ENCODE data around the gene ZMYND8. TPM values are rescaled to one million over a fixed set of nuclear protein-coding genes. Genes with fewer than 3 reads are reported as not detected.

Gene ZMYND8
- total and polyA plus RNA-seq, 10 of the 15 experiments (the other 5 are each of a cell fraction or from before 2014, with no cell fraction given) = 12.9 to 54.8 (median 23.1) TPM

DNA sequence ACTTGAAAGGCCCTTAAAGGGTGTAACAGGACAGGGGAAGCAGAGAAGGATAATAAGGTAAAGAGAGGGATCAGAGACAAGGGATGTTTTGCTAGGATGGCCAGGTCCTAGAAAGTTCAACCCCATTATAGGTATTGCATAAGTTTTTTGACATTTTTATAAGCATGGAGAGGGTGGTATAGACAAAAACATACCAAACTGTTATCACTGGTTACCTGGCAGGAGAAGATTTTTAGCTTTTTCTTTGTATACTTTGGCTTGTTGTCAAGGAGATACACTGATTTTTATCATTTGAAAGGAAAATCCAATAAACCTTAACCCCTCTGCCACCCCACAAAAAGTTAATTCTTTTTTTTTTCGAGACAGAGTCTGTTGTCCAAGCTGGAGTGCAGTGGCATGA lies 28.4 kb downstream of the ZMYND8 start:
- BruUV-seq (replicated peaks) = no TSS peak
- Histone ChIP-seq H3K36me3 (ENCODE audit: control insufficient read depth in 2 of 2, insufficient read depth in 2 of 2, low read length in 1 of 2) (peaks cover 22 to 26% of the 10 kb centered on the region in 2 experiments), H2AFZ (ENCODE audit: control insufficient read depth, low read depth, low read length) (no peak overlapping the region), H3K4me1 (ENCODE audit: control insufficient read depth, insufficient read depth, low read length) (no peaks in the 10 kb centered on the region), H3K9ac (ENCODE audit: control insufficient read depth, insufficient read depth, low read length) (no peak overlapping the region), H4K20me1 (ENCODE audit: control insufficient read depth, insufficient read depth) (peaks cover 18% of the 10 kb centered on the region), H3K27me3 (replicated peaks in 1 of 2; ENCODE audit: control insufficient read depth in 2 of 2, insufficient read depth in 2 of 2, low read length in 1 of 2) (no peaks in the 10 kb centered on the region), H3K27ac (ENCODE audit: control insufficient read depth, insufficient read depth) (no peak overlapping the region), H3K4me2 (ENCODE audit: control insufficient read depth, insufficient read depth) (no peak overlapping the region), H3K4me3 (no peak overlapping the region), H3K79me2 (ENCODE audit: control insufficient read depth, insufficient read depth, low read length) (peaks cover 70% of the 10 kb centered on the region), H3K9me3 (replicated peaks; ENCODE audit: control insufficient read depth, insufficient read depth, low read length) (no peaks in the 10 kb centered on the region)
- intact Hi-C loops (cut with micrococcal nuclease; ENCODE audit: unreplicated experiment) (no loop called here), in situ Hi-C loops (cut with MboI) (no loop called here)
- no peak for ATAC-seq
- ChIA-PET CTCF (interaction anchor here (0.8 to 2.6 kb wide), 4 partner anchors 12 to 58 kb away, joined by 3 to 11 read pairs (median 4); no protein-coding TSS in a partner anchor), SMC1A (ENCODE audit: uncharacterized antibody, unreplicated experiment) (interaction anchor here (1.1 to 3.2 kb wide), 4 partner anchors 23 to 130 kb away, joined by 3 to 17 read pairs (median 3); no protein-coding TSS in a partner anchor), RAD21 (ENCODE audit: unreplicated experiment) (interaction anchor here (1.6 kb wide), 1 partner anchor 55 kb away, joined by 3 read pairs; no protein-coding TSS in a partner anchor), POLR2A (no interaction called here)
- no peak for DNase-seq (ENCODE audit: low read depth, low spot score)
- FAIRE-seq = no peak
- 100% methylated on average over 1 of the region's 1 CpG for WGBS (ENCODE audit: insufficient coverage, insufficient replicate concordance, low lambda C conversion rate, missing lambda C conversion rate)
- TF ChIP-seq EGR1 (IDR thresholded peaks at IDR 0.05; ENCODE audit: borderline replicate concordance in 1 of 2, low read depth in 2 of 2, low read length in 2 of 2) (no peak), ZNF622 (IDR thresholded peaks at IDR 0.05) (no peak), CREB1 (IDR thresholded peaks at IDR 0.05; ENCODE audit: low read depth) (no peak), YBX1 (IDR thresholded peaks at IDR 0.05) (no peak), TBL1XR1 (IDR thresholded peaks at IDR 0.05; ENCODE audit: low read depth, low read length) (no peak), BACH1 (IDR thresholded peaks at IDR 0.05; ENCODE audit: borderline replicate concordance) (no peak), PAX8 (IDR thresholded peaks at IDR 0.05) (no peak), RAD51 (IDR thresholded peaks at IDR 0.05) (no peak), ESRRA (IDR thresholded peaks at IDR 0.05; ENCODE audit: low read length) (no peak), POLR2AphosphoS5 (IDR thresholded peaks at IDR 0.05; ENCODE audit: low read length) (no peak), RB1 (IDR thresholded peaks at IDR 0.05; ENCODE audit: borderline replicate concordance) (no peak), NR2C2 (IDR thresholded peaks at IDR 0.05; ENCODE audit: borderline replicate concordance, control insufficient read depth, insufficient read length, low read depth) (no peak)
- TF ChIP-seq, protein P1, sequence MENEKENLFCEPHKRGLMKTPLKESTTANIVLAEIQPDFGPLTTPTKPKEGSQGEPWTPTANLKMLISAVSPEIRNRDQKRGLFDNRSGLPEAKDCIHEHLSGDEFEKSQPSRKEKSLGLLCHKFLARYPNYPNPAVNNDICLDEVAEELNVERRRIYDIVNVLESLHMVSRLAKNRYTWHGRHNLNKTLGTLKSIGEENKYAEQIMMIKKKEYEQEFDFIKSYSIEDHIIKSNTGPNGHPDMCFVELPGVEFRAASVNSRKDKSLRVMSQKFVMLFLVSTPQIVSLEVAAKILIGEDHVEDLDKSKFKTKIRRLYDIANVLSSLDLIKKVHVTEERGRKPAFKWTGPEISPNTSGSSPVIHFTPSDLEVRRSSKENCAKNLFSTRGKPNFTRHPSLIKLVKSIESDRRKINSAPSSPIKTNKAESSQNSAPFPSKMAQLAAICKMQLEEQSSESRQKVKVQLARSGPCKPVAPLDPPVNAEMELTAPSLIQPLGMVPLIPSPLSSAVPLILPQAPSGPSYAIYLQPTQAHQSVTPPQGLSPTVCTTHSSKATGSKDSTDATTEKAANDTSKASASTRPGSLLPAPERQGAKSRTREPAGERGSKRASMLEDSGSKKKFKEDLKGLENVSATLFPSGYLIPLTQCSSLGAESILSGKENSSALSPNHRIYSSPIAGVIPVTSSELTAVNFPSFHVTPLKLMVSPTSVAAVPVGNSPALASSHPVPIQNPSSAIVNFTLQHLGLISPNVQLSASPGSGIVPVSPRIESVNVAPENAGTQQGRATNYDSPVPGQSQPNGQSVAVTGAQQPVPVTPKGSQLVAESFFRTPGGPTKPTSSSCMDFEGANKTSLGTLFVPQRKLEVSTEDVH (IDR thresholded peaks at IDR 0.05; ENCODE audit: low read depth, partially characterized antibody) = no peak
- TF ChIP-seq, protein P2, sequence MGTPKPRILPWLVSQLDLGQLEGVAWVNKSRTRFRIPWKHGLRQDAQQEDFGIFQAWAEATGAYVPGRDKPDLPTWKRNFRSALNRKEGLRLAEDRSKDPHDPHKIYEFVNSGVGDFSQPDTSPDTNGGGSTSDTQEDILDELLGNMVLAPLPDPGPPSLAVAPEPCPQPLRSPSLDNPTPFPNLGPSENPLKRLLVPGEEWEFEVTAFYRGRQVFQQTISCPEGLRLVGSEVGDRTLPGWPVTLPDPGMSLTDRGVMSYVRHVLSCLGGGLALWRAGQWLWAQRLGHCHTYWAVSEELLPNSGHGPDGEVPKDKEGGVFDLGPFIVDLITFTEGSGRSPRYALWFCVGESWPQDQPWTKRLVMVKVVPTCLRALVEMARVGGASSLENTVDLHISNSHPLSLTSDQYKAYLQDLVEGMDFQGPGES (IDR thresholded peaks at IDR 0.05) = no peak
- TF ChIP-seq, protein P3, sequence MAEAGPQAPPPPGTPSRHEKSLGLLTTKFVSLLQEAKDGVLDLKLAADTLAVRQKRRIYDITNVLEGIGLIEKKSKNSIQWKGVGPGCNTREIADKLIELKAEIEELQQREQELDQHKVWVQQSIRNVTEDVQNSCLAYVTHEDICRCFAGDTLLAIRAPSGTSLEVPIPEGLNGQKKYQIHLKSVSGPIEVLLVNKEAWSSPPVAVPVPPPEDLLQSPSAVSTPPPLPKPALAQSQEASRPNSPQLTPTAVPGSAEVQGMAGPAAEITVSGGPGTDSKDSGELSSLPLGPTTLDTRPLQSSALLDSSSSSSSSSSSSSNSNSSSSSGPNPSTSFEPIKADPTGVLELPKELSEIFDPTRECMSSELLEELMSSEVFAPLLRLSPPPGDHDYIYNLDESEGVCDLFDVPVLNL (IDR thresholded peaks at IDR 0.05; ENCODE audit: low read depth, low read length) = no peak
- TF ChIP-seq, protein P4, sequence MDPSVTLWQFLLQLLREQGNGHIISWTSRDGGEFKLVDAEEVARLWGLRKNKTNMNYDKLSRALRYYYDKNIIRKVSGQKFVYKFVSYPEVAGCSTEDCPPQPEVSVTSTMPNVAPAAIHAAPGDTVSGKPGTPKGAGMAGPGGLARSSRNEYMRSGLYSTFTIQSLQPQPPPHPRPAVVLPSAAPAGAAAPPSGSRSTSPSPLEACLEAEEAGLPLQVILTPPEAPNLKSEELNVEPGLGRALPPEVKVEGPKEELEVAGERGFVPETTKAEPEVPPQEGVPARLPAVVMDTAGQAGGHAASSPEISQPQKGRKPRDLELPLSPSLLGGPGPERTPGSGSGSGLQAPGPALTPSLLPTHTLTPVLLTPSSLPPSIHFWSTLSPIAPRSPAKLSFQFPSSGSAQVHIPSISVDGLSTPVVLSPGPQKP (IDR thresholded peaks at IDR 0.05; ENCODE audit: low read depth, low read length) = no peak
- TF ChIP-seq, protein P5, sequence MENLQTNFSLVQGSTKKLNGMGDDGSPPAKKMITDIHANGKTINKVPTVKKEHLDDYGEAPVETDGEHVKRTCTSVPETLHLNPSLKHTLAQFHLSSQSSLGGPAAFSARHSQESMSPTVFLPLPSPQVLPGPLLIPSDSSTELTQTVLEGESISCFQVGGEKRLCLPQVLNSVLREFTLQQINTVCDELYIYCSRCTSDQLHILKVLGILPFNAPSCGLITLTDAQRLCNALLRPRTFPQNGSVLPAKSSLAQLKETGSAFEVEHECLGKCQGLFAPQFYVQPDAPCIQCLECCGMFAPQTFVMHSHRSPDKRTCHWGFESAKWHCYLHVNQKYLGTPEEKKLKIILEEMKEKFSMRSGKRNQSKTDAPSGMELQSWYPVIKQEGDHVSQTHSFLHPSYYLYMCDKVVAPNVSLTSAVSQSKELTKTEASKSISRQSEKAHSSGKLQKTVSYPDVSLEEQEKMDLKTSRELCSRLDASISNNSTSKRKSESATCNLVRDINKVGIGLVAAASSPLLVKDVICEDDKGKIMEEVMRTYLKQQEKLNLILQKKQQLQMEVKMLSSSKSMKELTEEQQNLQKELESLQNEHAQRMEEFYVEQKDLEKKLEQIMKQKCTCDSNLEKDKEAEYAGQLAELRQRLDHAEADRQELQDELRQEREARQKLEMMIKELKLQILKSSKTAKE (IDR thresholded peaks at IDR 0.05; ENCODE audit: low read depth, poor library complexity, severe bottlenecking) = no peak

Data from GM12878 (cell line).